ENCODE results near the gene NPHP4.

The NPHP4 gene

DNA sequence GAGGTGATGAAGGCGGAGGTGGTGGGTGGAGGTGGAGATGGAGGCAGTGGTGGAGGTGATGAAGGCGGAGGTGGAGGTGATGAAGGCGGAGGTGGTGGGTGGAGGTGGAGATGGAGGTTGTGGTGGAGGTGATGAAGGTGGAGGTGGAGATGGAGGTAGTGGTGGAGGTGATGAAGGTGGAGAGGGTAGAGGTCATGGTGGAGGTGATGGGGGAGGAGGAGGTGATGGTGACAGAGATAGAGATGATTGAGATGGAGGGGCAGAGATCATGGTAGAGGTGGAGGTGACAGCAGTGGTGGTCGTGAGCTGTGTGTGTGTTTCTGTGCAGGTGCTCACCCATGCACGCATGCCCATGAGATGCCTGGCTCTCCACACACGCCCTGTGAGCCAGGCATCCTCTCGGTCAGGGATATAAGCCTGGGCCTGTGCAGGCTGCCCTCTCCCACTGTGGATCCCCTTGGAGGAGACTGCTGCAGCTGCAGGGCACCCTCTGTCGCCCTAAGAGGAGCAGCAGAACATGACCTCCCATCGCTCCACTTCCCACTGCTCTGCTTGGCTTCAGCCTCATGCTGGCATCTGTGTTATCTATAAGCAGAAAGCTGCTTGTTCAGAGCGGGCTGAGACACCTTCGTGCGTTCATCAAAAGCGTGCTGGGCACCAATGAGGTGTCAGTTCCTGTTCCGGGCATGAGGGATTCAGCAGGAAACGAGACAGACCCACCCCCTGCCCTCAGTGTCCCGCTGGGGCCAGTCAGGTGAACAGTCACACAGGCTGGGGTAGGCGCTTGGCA is 20.5 kb upstream of the NPHP4 start:
- H3K27ac ChIP-seq (ENCODE audit: low read depth, low read length, poor library complexity, severe bottlenecking) = no peak overlapping the region
- H3K27me3 ChIP-seq (ENCODE audit: insufficient read depth, low read length) = no peaks in the 10 kb centered on the region
- H3K79me2 ChIP-seq (ENCODE audit: insufficient read depth, low read length) = no peaks in the 10 kb centered on the region
- no peaks in the 10 kb centered on the region for H3K9me2 ChIP-seq (ENCODE audit: low read depth, low read length)
- no peak overlapping the region for H3K4me3 ChIP-seq (ENCODE audit: low read depth, low read length, poor library complexity, severe bottlenecking)
- H3K9ac ChIP-seq (ENCODE audit: low read length) = no peak overlapping the region
- H3K4me1 ChIP-seq (ENCODE audit: insufficient read depth, low read length, severe bottlenecking) = no peaks in the 10 kb centered on the region
- no peak overlapping the region for H2AFZ ChIP-seq (ENCODE audit: low read length)
- H3K36me3 ChIP-seq (ENCODE audit: insufficient read depth, low read length) = no peaks in the 10 kb centered on the region
- H4K20me1 ChIP-seq (ENCODE audit: insufficient read depth, low read length) = no peaks in the 10 kb centered on the region
- H3K4me2 ChIP-seq (ENCODE audit: low read length) = no peak overlapping the region
- no peaks in the 10 kb centered on the region for H3F3A ChIP-seq (ENCODE audit: insufficient read depth, low read length)
- TF ChIP-seq, protein P1, sequence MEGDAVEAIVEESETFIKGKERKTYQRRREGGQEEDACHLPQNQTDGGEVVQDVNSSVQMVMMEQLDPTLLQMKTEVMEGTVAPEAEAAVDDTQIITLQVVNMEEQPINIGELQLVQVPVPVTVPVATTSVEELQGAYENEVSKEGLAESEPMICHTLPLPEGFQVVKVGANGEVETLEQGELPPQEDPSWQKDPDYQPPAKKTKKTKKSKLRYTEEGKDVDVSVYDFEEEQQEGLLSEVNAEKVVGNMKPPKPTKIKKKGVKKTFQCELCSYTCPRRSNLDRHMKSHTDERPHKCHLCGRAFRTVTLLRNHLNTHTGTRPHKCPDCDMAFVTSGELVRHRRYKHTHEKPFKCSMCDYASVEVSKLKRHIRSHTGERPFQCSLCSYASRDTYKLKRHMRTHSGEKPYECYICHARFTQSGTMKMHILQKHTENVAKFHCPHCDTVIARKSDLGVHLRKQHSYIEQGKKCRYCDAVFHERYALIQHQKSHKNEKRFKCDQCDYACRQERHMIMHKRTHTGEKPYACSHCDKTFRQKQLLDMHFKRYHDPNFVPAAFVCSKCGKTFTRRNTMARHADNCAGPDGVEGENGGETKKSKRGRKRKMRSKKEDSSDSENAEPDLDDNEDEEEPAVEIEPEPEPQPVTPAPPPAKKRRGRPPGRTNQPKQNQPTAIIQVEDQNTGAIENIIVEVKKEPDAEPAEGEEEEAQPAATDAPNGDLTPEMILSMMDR (IDR thresholded peaks at IDR 0.05; ENCODE audit: low read length) = no peak
- TF ChIP-seq EZH2 (IDR thresholded peaks at IDR 0.05; ENCODE audit: borderline replicate concordance, low read length) = no peak
- no peaks in the 10 kb centered on the region for H3K9me3 ChIP-seq (ENCODE audit: low read length)

- H3K36me3 ChIP-seq (ENCODE audit: insufficient read depth, low read length) = no peaks in the 10 kb centered on the region
- H3K9ac ChIP-seq (ENCODE audit: low read length) = no peak overlapping the region
- H3K9me2 ChIP-seq (ENCODE audit: low read depth, low read length) = no peaks in the 10 kb centered on the region
- no peaks in the 10 kb centered on the region for H3K4me1 ChIP-seq (ENCODE audit: insufficient read depth, low read length, severe bottlenecking)
- H3F3A ChIP-seq (ENCODE audit: insufficient read depth, low read length) = no peaks in the 10 kb centered on the region
- no peaks in the 10 kb centered on the region for H4K20me1 ChIP-seq (ENCODE audit: insufficient read depth, low read length)
- H3K79me2 ChIP-seq (ENCODE audit: insufficient read depth, low read length) = no peaks in the 10 kb centered on the region
- no peaks in the 10 kb centered on the region for H3K27me3 ChIP-seq (ENCODE audit: insufficient read depth, low read length)
- no peak overlapping the region for H3K27ac ChIP-seq (ENCODE audit: low read depth, low read length, poor library complexity, severe bottlenecking)
- no peak overlapping the region for H2AFZ ChIP-seq (ENCODE audit: low read length)
- no peaks in the 10 kb centered on the region for H3K9me3 ChIP-seq (ENCODE audit: low read length)
- H3K4me2 ChIP-seq (ENCODE audit: low read length) = no peak overlapping the region
- H3K4me3 ChIP-seq (ENCODE audit: low read depth, low read length, poor library complexity, severe bottlenecking) = no peak overlapping the region
- TF ChIP-seq, protein P1 (IDR thresholded peaks at IDR 0.05; ENCODE audit: low read length) = no peak
- TF ChIP-seq EZH2 (IDR thresholded peaks at IDR 0.05; ENCODE audit: borderline replicate concordance, low read length) = no peak
Measured at GRCh38 chr1:6011946-6012258, 19.7 kb upstream of the NPHP4 start.

GRCh38 chr1:6011161-6011945 is 19.1 kb upstream of the NPHP4 start:
- H3K36me3 ChIP-seq (ENCODE audit: insufficient read depth, low read length) = no peaks in the 10 kb centered on the region
- H3K79me2 ChIP-seq (ENCODE audit: insufficient read depth, low read length) = no peaks in the 10 kb centered on the region
- no peaks in the 10 kb centered on the region for H3K9me3 ChIP-seq (ENCODE audit: low read length)
- H3K4me2 ChIP-seq (ENCODE audit: low read length) = no peak overlapping the region
- H3K9ac ChIP-seq (ENCODE audit: low read length) = no peak overlapping the region
- H3K9me2 ChIP-seq (ENCODE audit: low read depth, low read length) = no peaks in the 10 kb centered on the region
- H3K27me3 ChIP-seq (ENCODE audit: insufficient read depth, low read length) = no peaks in the 10 kb centered on the region
- H3F3A ChIP-seq (ENCODE audit: insufficient read depth, low read length) = no peaks in the 10 kb centered on the region
- no peaks in the 10 kb centered on the region for H3K4me1 ChIP-seq (ENCODE audit: insufficient read depth, low read length, severe bottlenecking)
- H2AFZ ChIP-seq (ENCODE audit: low read length) = no peak overlapping the region
- H3K27ac ChIP-seq (ENCODE audit: low read depth, low read length, poor library complexity, severe bottlenecking) = peak overlapping the region; percentile 65
- TF ChIP-seq, protein P1 (IDR thresholded peaks at IDR 0.05; ENCODE audit: low read length) = no peak
- TF ChIP-seq EZH2 (IDR thresholded peaks at IDR 0.05; ENCODE audit: borderline replicate concordance, low read length) = no peak
- no peak overlapping the region for H3K4me3 ChIP-seq (ENCODE audit: low read depth, low read length, poor library complexity, severe bottlenecking)
- H4K20me1 ChIP-seq (ENCODE audit: insufficient read depth, low read length) = no peaks in the 10 kb centered on the region

All from OCI-LY1 (cell line).